ENCODE results near the gene TFB2M. TPM values are rescaled to one million over a fixed set of nuclear protein-coding genes. Genes with fewer than 3 reads are reported as not detected.
A peak's percentile ranks its signal among the peaks of the same experiment; 100 is the strongest.

The TFB2M gene
- total RNA-seq, 1 donor from 2014 or later, result 26.5 TPM

DNA sequence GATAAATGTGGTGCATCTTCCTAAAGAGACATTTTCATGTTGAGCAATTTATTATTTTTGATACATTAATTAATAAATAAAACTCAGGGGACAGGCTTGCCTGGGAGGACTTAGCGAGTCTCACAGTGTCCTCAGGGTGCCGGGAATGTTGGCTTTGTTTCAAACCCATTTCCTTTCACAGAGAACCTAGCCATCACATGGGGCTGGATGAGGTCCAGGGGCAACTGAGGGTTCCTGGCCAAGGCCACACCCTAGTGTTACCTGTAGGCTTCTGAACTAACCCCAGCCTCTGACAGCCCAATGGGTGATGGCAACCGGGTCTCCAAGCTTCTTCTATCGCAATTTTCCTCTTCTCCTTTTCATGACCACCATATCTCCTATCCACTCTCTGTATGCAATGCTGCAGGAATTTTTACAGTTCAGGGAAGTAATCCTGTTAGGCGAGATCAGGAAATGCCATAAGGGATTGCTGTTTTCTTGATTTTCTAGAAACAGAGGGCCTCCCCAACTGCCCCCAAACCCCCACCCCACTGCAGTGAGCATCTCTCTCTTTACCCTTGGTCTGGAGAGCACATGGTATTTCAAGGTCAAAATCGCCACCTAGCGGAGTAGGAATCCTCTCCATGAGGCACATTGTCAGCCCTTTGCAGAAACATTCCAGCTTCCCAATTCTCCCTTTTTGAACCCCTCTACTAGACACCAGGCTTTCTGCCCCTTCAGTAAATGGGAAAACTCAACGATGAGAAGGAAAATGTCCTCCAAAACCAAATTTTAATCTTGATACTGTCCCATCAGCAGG is 36.9 kb downstream of the TFB2M start:
- peaks cover 14% of the 10 kb centered on the region for H3K9me3 Mint-ChIP-seq
- no peak overlapping the region for H3K4me3 Mint-ChIP-seq
- H3K4me1 Mint-ChIP-seq, result peaks cover 8% of the 10 kb centered on the region
- no peak for DNase-seq
- no peak overlapping the region for H3K27ac Mint-ChIP-seq
- intact Hi-C loops (cut with micrococcal nuclease), result no loop called here
- peaks cover 1% of the 10 kb centered on the region for H3K27me3 Mint-ChIP-seq
- no peaks in the 10 kb centered on the region for H3K36me3 Mint-ChIP-seq (ENCODE audit: low read depth)

- H3K9me3 Mint-ChIP-seq, result peaks cover 14% of the 10 kb centered on the region
- H3K4me1 Mint-ChIP-seq, result peaks cover 8% of the 10 kb centered on the region
- H3K36me3 Mint-ChIP-seq (ENCODE audit: low read depth), result no peaks in the 10 kb centered on the region
- DNase-seq, result no peak
- H3K27me3 Mint-ChIP-seq, result peaks cover 1% of the 10 kb centered on the region
- H3K27ac Mint-ChIP-seq, result peak overlapping the region; percentile 70
- intact Hi-C loops (cut with micrococcal nuclease), result no loop called here
- no peak overlapping the region for H3K4me3 Mint-ChIP-seq
Observed at GRCh38 chr1:246527402-246528088, 38.5 kb downstream of the TFB2M start.

- Mint-ChIP-seq H3K4me3 (no peak overlapping the region), H3K4me1 (peaks cover 8% of the 10 kb centered on the region), H3K27ac (no peak overlapping the region), H3K9me3 (peaks cover 14% of the 10 kb centered on the region), H3K27me3 (no peaks in the 10 kb centered on the region), H3K36me3 (ENCODE audit: low read depth) (no peaks in the 10 kb centered on the region)
- no peak for DNase-seq
- intact Hi-C loops (cut with micrococcal nuclease), result no loop called here
Observed at GRCh38 chr1:246526915-246527314, 39.1 kb downstream of the TFB2M start.

DNA sequence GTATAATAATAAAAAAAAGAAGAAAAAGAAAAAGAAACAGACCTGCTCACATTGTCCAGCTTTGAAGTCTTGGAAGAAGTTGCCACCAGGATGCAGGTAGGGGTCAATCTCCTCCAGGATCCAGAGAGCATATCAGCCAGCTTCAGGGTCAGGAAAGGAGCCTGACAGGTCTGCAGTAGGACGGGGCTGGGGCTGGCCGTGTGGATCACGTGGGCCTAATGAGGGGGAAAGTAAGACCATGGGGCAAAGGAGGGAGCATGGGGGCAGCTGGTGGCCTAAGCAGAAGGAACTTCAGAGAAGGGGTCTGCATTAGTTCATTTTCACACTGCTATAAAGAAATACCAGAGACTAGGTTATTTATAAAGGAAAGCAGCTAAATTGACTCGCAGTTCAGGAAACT is 39.7 kb downstream of the TFB2M start:
- no peak overlapping the region for H3K4me3 Mint-ChIP-seq
- DNase-seq, result no peak
- H3K9me3 Mint-ChIP-seq, result peaks cover 14% of the 10 kb centered on the region
- peaks cover 8% of the 10 kb centered on the region for H3K4me1 Mint-ChIP-seq
- no peaks in the 10 kb centered on the region for H3K27me3 Mint-ChIP-seq
- H3K27ac Mint-ChIP-seq, result no peak overlapping the region
- H3K36me3 Mint-ChIP-seq (ENCODE audit: low read depth), result no peaks in the 10 kb centered on the region
- intact Hi-C loops (cut with micrococcal nuclease), result no loop called here

DNA sequence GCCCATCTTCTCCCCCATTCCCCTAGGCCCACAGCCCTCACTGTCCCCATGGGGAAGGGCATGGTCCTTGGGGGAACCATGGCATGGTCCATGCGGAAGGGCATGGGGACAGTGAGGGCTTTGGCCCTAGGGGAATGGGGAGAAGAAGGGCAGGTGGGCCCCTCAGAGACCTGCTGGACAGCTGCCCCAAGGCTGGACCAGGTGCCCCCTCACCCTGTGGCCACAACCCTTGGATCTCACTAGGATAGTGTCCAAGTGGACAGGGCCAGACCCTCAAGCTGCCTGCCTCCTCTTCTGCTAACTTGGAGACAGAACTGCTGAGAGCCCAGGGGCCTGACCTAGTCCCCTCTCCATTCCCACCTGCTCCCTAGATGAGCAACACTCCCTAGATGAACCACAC is 46.5 kb downstream of the TFB2M start:
- Mint-ChIP-seq H3K27me3 (no peaks in the 10 kb centered on the region), H3K4me3 (no peak overlapping the region), H3K36me3 (ENCODE audit: low read depth) (no peaks in the 10 kb centered on the region), H3K27ac (no peak overlapping the region), H3K9me3 (no peaks in the 10 kb centered on the region), H3K4me1 (peaks cover under 1% of the 10 kb centered on the region)
- DNase-seq, result no peak
- intact Hi-C loops (cut with micrococcal nuclease), result no loop called here

GRCh38 chr1:246518456-246519205 is 47.4 kb downstream of the TFB2M start:
- intact Hi-C loops (cut with micrococcal nuclease), result no loop called here
- no peaks in the 10 kb centered on the region for H3K36me3 Mint-ChIP-seq (ENCODE audit: low read depth)
- no peak overlapping the region for H3K27ac Mint-ChIP-seq
- no peak for DNase-seq
- H3K27me3 Mint-ChIP-seq, result no peaks in the 10 kb centered on the region
- H3K9me3 Mint-ChIP-seq, result no peaks in the 10 kb centered on the region
- peaks cover 4% of the 10 kb centered on the region for H3K4me1 Mint-ChIP-seq
- H3K4me3 Mint-ChIP-seq, result no peak overlapping the region

DNA sequence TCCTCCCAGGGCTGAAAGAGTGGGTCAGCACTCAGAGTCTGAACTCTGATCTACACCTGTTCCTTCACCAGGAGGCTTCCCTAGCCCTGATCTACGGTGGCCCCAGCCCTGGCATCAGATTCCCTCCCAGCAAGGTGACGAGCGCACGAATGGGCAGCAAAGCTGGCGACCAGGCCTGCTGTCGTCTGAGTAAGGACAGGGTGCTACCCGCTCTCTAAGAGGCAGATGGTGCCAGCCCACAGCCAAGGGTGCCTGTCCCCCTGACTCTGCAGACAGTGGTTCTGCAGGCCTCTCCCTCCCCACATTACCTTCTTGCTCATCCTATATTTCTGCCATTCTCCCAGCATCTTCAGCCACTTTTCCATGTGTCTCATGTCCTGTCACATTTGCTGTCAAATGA is 48.7 kb downstream of the TFB2M start:
- no peak overlapping the region for H3K4me3 Mint-ChIP-seq
- H3K4me1 Mint-ChIP-seq, result peaks cover 4% of the 10 kb centered on the region
- H3K27me3 Mint-ChIP-seq, result no peaks in the 10 kb centered on the region
- no peaks in the 10 kb centered on the region for H3K9me3 Mint-ChIP-seq
- H3K27ac Mint-ChIP-seq, result no peak overlapping the region
- intact Hi-C loops (cut with micrococcal nuclease), result no loop called here
- DNase-seq, result no peak
- H3K36me3 Mint-ChIP-seq (ENCODE audit: low read depth), result no peaks in the 10 kb centered on the region

- Mint-ChIP-seq H3K27me3 (no peaks in the 10 kb centered on the region), H3K4me1 (peaks cover 4% of the 10 kb centered on the region), H3K36me3 (ENCODE audit: low read depth) (no peaks in the 10 kb centered on the region), H3K9me3 (no peaks in the 10 kb centered on the region), H3K4me3 (no peak overlapping the region), H3K27ac (no peak overlapping the region)
- DNase-seq, result no peak
- intact Hi-C loops (cut with micrococcal nuclease), result no loop called here
Observed at GRCh38 chr1:246516126-246516525, 49.9 kb downstream of the TFB2M start.

GRCh38 chr1:246515390-246516005 is 50.6 kb downstream of the TFB2M start:
- no peaks in the 10 kb centered on the region for H3K27me3 Mint-ChIP-seq
- no peaks in the 10 kb centered on the region for H3K36me3 Mint-ChIP-seq (ENCODE audit: low read depth)
- DNase-seq, result no peak
- H3K4me1 Mint-ChIP-seq, result peaks cover 4% of the 10 kb centered on the region
- no peak overlapping the region for H3K4me3 Mint-ChIP-seq
- no peak overlapping the region for H3K27ac Mint-ChIP-seq
- H3K9me3 Mint-ChIP-seq, result no peaks in the 10 kb centered on the region
- intact Hi-C loops (cut with micrococcal nuclease), result no loop called here

DNA sequence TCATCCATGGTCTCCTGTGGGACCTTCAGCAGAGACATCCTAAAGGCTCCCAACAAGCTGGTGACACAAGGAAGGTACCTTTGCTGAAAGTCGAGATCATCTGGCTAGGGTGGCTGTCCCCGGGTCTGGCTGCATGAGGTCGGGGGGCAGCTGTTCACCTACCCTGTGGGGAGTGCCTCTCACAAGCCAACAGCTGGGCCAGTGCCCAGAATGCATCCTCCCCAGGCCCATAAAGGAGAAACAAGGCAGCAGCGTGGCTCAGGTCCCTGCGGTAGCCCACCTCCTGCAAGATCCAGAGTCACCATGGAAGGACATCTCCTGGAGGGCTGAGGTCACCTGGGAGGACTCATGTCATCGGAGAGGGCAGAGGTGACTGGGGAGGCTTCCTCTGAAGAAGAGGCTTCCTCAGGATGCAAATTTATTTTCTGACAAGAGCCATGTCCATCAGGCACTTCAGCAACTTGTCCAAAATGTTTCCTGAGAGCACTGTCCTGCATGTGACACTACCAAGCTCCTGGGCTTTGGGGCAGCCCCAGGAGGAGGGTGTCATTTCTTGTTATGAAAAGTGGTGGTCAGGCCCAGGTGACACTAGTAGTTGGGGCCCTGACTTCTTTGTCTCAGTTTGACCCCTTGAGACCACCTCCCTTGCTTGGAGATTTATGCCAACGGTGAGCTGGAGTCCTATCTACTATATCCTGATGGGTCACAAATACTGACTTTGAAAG is 52.3 kb downstream of the TFB2M start:
- H3K4me1 Mint-ChIP-seq, result peaks cover 4% of the 10 kb centered on the region
- no peaks in the 10 kb centered on the region for H3K27me3 Mint-ChIP-seq
- no peak overlapping the region for H3K4me3 Mint-ChIP-seq
- no peaks in the 10 kb centered on the region for H3K9me3 Mint-ChIP-seq
- H3K27ac Mint-ChIP-seq, result no peak overlapping the region
- no peak for DNase-seq
- no peaks in the 10 kb centered on the region for H3K36me3 Mint-ChIP-seq (ENCODE audit: low read depth)
- intact Hi-C loops (cut with micrococcal nuclease), result no loop called here

DNA sequence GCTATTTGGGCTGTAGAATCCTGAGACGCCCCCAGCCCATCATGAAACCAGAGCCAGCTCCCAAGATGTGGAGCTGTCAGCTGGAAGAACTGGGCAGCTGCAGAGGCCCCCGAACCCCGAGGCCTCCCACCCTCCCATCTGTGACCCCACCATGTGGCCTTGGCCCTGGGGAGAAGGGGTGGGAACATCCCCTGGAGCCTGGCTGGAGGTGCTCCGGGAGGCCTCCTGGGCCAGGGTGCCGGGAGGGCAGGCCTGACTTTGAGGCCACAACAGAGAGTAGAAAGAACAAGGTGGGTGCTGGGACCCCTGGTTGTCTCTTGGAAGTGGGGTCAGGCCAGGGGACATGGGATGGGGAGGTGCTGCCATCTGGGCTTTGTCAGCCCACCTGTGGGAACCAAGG is 53.0 kb downstream of the TFB2M start:
- no peak overlapping the region for H3K27ac Mint-ChIP-seq
- H3K4me3 Mint-ChIP-seq, result no peak overlapping the region
- H3K36me3 Mint-ChIP-seq (ENCODE audit: low read depth), result no peaks in the 10 kb centered on the region
- H3K4me1 Mint-ChIP-seq, result peaks cover 4% of the 10 kb centered on the region
- no peak for DNase-seq
- intact Hi-C loops (cut with micrococcal nuclease), result no loop called here
- no peaks in the 10 kb centered on the region for H3K27me3 Mint-ChIP-seq
- no peaks in the 10 kb centered on the region for H3K9me3 Mint-ChIP-seq

DNA sequence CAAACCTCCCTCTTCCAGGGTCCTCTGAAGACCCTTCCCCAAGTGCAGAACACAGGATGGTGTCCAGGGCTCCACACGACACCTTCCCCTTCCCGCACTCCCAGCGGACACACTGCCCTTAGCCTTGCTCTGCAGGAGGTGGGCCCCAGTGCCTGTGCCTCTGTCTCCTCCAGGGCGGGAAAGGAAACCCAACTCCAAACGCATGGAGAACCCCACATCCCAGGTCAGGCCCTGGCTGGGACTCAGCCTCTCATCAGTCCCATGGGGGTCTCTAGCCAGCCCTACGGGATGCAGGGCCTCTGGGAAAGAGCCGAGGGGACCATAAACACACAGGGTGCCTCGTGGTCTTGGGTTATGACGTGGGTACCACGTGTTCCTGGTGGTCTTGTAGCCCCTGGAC is 53.4 kb downstream of the TFB2M start:
- peaks cover 8% of the 10 kb centered on the region for H3K4me1 Mint-ChIP-seq
- no peaks in the 10 kb centered on the region for H3K27me3 Mint-ChIP-seq
- H3K4me3 Mint-ChIP-seq, result no peak overlapping the region
- H3K9me3 Mint-ChIP-seq, result no peaks in the 10 kb centered on the region
- H3K36me3 Mint-ChIP-seq (ENCODE audit: low read depth), result no peaks in the 10 kb centered on the region
- no peak for DNase-seq
- intact Hi-C loops (cut with micrococcal nuclease), result no loop called here
- H3K27ac Mint-ChIP-seq, result no peak overlapping the region

DNA sequence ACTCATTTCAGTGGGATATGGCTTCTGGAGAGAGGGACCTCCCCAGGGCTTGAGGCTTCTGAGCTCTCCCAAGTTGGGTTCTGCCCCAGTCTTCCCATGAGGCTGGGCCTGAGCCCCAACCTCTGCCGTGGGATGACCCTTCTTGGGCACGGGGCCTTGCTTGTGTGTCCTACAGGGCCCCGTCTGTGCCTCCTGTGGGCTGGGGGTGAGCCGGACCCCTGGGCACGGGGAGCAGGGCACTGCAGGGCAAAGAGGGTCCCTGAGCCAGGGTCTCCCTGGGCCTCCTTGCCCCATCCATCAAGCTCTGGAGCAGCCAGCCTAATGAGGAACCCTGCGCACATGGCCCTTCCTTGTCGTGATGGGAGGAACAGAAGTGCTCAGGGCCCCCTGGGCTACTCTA is 53.8 kb downstream of the TFB2M start:
- no peaks in the 10 kb centered on the region for H3K9me3 Mint-ChIP-seq
- peaks cover 11% of the 10 kb centered on the region for H3K4me1 Mint-ChIP-seq
- DNase-seq, result no peak
- H3K36me3 Mint-ChIP-seq (ENCODE audit: low read depth), result no peaks in the 10 kb centered on the region
- intact Hi-C loops (cut with micrococcal nuclease), result no loop called here
- H3K27me3 Mint-ChIP-seq, result no peaks in the 10 kb centered on the region
- H3K27ac Mint-ChIP-seq, result no peak overlapping the region
- no peak overlapping the region for H3K4me3 Mint-ChIP-seq

Data from activated CD4-positive, alpha-beta T cell treated with anti-CD3 and anti-CD28 coated beads, Interleukin-2, amount 10 ng/mL, durations not matched to agents 24 days and 14 days (primary cell).